ENCODE measurements around the gene ADARB1. TPM values are rescaled to one million over a fixed set of nuclear protein-coding genes. Genes with fewer than 3 reads are reported as not detected.

The ADARB1 gene
- total RNA-seq, 1 donor from 2014 or later = 15.9 TPM

DNA sequence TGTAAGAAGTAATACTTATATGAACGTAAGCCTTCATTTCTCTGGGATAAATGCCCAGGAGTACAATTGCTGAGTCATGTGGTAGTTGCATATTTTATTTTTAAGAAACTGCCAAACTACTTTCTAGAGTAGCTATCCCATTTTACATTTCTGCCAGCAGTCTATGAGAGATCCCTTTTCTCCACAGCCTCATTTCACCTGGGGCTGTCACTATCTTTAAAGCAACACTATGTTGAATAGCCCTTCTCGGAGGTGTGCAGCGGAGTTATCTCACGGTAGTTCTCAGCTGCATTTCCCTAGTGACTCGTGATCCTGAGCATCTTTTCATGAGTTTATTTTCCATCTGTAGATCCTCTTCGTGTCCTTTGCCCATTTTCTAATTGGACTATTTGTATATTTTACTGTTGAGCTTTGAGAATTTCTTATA is 93.4 kb downstream of the ADARB1 start:
- DNase-seq (ENCODE audit: low read depth in 2 of 2) = no peak

DNA sequence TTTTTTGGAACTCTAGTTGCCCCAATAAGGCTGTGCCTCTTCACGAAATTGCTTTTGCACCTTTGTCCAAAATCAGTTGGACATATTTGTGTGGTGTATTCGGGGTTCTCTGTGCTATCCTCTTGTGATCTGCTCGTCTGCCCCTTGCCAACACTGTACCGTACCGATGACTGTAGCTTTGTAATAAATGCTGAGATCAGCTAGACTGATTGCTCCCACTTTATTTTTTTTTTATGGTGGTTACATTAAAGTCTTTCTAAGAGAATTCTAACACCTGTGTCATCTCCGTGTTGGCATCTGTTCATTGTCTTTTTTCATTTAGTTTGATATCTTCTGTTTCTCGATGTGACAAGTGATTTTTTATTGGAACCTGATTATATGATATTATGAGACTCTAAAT is 94.1 kb downstream of the ADARB1 start:
- no peak for DNase-seq (ENCODE audit: low read depth in 2 of 2)

DNA sequence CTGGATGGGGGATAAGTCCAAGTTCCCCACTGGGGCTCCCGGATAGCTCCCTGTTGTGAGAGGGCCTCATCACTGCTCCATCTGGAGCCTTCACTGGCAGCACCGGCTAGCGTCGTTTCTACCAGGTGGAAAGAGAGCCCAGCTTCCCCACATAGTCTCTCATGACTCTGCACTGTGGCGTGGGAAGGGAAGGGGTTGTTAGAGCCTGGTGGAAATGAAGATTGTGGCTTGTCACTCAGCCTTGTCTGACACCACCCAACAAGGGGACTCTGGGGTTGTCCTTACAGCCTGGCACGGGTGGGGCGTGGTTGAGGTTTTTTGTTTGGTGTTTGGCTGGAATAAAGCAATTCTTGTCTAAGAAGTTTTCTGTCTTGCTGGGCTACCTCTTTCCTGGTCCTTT is 94.6 kb downstream of the ADARB1 start:
- DNase-seq (ENCODE audit: low read depth in 2 of 2) = no peak

DNA sequence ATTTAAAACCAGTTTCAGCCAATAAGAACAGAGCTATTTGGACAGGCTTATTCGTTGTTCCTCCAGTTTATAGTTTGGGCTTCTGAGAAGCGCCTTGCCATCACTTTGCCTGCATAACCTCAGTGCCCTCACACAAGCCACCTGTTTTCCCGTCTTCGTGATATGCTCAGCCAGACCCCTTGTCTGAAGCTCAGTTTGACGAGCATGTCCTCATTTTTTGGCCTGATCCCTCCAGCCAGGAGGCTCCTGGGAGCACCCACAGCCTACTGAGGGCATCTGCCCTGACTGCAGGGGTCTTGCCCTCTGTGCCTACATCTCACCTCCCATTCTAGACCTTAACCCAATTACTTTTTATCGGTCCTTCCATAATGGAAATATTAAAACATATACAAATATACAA is 95.3 kb downstream of the ADARB1 start:
- DNase-seq (ENCODE audit: low read depth in 2 of 2) = no peak

DNA sequence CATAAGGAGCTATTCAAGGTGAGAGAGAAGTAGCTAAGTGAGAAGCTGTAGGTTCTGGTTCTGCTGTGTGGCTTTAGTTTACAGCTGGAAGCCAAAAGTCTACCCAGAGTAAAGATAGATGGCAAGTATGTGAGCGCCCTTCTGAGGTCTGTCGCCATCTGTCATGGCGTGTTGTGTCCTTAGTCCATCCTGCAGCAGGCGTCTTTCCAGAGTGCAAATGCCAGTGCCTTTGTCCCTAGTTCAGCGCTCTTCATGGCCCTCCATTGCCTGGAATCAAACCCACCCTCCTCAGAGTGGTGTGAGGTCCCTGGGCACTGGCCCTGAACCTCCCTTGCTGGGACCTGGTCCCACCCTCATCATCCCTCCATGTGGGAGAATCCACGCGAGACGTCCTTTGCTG is 96.6 kb downstream of the ADARB1 start:
- no peak for DNase-seq (ENCODE audit: low read depth in 2 of 2)

DNA sequence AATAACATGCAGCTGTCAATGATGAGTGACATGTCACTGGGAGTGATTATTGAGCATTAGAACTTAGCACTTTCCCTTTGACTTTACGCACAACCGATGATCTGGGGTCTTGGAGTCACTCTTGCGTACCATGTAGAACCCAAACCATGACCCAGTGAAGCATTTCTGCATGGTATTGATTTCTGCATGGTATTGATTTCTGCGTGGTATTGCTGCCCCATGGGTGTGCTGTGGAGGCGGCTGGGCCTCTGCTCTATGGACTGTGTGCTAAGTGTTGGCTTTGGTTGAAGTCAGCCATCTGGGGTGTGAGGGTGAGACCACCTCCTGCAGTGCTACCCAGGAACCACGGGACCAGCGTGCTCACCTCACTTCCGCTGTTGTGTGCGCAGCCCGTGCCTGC is 98.0 kb downstream of the ADARB1 start:
- DNase-seq (ENCODE audit: low read depth in 2 of 2) = no peak

DNA sequence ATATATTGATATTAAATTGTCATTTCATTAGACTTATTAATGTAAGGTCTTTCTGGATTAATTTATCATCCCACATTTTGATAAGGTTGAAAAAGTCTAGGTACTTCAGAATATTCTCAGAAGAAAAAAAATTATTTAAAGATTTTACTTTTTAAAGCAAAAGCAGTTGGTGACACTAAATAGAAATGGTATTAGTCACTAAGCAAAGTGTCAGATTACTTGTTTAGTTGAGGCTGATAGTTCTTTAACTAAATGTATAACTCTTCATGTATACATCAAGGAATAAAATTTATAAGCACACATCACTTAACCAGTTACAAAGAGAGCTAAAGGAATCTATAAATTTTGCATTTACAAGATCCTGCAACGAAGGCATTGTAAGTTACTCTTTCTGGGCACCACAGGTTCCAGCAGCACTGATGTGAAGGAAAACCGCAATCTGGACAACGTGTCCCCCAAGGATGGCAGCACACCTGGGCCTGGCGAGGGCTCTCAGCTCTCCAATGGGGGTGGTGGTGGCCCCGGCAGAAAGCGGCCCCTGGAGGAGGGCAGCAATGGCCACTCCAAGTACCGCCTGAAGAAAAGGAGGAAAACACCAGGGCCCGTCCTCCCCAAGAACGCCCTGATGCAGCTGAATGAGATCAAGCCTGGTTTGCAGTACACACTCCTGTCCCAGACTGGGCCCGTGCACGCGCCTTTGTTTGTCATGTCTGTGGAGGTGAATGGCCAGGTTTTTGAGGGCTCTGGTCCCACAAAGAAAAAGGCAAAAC is 101.1 kb downstream of the ADARB1 start:
- DNase-seq (ENCODE audit: low read depth in 2 of 2) = no peak

DNA sequence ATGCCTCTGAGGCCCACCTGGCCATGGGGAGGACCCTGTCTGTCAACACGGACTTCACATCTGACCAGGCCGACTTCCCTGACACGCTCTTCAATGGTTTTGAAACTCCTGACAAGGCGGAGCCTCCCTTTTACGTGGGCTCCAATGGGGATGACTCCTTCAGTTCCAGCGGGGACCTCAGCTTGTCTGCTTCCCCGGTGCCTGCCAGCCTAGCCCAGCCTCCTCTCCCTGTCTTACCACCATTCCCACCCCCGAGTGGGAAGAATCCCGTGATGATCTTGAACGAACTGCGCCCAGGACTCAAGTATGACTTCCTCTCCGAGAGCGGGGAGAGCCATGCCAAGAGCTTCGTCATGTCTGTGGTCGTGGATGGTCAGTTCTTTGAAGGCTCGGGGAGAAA is 101.8 kb downstream of the ADARB1 start:
- DNase-seq (ENCODE audit: low read depth in 2 of 2) = no peak

DNA sequence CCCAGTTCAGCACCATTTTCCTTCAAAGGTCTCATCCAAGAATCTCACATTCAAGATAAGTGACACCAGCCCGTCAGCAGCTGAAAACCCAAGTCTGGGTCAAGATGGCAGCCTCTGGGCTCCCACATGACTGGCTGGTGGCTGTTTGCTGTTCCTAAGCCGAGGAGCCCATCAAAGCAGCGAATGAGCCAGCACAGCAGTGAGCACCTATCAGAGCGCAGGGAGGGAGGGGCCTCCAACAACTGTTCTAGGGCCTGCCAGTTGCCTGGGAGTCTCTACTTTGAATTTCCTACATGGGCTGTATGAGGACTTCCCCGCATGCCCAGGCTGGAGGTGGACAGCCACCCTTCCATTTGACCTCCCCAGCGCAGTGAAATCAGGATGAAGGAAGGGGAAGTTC is 102.7 kb downstream of the ADARB1 start:
- DNase-seq (ENCODE audit: low read depth in 2 of 2) = no peak

DNA sequence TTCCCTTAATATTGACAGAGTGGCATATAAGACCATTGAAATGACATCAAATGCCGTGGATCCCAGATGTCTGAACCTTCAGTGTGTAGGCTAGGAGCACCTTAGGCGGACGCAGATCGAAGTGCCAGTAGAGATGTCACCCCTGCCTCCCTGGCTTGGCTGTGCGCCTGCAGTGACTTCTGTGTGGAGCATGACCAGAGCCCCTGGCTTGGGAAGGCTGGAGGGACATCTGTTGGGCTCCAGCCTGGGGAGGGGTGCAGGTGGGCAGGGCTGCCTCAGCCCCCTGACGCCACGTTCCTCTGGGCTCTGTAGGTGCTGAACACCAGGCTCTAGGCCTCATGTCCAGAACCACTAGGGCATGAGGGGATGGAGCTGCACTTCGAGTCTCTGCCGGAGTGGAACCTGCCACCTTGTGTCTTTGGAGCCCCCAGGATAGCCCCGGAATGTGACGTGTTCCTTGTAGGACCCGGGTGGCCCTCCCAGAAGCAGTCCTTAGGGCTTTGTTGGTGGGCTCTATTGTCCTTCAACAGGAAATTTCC is 103.8 kb downstream of the ADARB1 start:
- DNase-seq (ENCODE audit: low read depth in 2 of 2) = no peak

DNA sequence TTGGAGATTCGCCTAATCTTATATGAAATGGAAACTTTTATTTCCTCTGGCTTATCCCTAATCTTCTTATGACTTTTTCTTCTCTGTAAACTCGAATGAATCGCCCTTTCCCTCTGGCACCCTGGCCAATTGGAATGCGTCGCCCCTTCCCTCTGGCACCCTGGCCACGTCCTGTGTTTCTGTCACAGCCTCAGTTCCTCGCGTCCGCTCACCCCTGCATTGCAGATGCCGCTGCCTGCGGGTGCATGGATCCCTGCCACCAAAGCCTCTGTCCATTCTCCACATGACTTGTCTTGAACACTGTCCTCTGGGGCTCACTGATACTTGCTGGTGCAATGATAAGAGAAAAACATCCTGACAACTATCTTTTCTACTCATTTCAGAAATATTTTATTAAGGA is 104.6 kb downstream of the ADARB1 start:
- DNase-seq (ENCODE audit: low read depth in 2 of 2) = no peak

DNA sequence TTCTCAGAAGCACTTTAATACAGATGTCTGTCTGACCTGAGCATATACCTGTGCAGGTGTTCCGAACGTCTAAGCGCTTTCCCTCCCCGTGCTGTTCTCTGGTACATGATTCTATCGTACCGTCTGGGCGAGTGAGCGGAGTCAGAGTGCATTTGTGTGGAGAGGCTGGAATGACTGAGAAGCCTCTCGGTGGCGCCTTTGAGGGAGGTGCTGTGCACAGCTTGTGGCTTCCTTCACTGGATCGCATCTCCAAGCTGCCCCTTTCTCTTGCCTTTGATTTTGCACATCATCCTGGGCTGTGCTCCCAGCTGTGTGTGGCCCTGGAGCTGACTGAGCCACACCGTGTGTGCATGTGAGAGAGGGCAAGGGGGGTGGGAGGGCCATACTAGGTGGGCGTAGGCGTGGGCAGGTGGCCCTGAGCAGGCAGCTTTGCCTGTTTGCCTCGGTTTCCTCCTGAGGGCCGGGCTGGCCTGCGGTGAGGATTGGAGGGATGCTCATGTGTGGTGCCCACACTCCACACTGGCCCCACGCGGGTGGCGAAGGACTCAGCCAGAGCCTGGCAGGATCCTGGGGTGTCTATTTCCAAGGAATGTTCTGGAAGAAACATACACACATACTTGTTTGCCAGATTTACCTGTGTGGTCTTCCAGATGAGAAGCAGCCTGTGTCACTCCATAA is 105.3 kb downstream of the ADARB1 start:
- DNase-seq (ENCODE audit: low read depth in 2 of 2) = no peak

DNA sequence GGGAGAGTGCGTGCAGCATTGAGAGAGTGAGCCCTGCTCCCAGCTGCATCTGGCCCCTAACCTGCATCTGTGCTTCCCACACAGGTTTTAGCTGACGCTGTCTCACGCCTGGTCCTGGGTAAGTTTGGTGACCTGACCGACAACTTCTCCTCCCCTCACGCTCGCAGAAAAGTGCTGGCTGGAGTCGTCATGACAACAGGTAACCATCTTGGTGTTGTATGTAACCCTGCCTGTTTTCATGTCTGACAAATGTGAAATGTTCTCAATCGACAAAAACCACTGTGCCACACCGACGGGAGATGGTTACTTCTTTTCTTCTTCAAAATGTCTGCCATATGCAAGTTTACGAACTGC is 105.8 kb downstream of the ADARB1 start:
- no peak for DNase-seq (ENCODE audit: low read depth in 2 of 2)

DNA sequence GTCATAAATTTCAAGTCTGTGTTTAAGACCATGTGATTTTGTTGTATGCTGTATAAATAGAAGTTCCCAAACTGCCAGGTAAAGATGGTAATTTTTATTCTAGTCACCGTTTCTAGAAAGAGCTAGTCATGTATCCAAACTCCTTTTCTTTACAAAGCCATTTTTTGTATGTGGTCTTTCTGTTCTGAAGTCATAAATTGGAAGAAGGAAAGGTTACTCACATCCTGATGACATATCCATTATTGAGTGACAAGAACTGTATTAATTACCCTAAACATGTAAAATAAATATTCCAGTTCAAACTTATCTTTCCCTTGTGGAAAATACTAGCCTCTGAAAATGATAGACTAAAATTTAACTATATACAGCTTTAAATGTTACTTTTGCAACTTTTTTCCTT is 108.6 kb downstream of the ADARB1 start:
- peak in 1 of 2 donors; percentile 61 for DNase-seq (ENCODE audit: low read depth in 2 of 2)

DNA sequence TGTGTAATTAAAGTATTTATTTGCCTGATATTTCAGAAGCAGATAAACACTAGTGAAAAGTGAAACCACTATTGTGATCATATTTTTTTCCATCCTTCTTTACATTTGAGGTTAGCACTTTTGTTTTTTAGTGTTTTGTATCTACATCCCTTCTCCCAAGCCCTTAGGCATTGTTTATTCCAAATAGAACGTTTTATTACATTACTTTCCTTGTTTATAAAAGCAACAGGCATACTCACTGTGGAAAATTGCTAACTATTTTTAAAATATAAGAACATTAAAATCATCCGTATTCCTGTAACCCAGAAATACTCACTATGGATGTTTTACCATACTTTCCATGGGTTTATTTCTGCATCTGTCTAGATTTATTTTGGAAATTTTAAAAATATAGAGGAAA is 109.5 kb downstream of the ADARB1 start:
- no peak for DNase-seq (ENCODE audit: low read depth in 2 of 2)

DNA sequence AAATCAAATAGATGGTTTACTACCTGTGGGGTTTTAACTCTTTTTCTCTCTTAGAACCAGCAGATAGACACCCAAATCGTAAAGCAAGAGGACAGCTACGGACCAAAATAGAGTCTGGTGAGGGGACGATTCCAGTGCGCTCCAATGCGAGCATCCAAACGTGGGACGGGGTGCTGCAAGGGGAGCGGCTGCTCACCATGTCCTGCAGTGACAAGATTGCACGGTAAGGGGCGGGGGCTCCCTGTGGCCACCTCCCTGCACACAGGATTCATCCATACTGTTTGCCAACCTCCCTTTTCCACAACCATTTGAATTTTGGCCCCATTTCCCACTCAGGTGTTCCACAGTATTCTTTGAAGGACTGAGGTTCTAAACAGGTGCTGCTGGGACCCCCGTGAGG is 110.5 kb downstream of the ADARB1 start:
- no peak for DNase-seq (ENCODE audit: low read depth in 2 of 2)

DNA sequence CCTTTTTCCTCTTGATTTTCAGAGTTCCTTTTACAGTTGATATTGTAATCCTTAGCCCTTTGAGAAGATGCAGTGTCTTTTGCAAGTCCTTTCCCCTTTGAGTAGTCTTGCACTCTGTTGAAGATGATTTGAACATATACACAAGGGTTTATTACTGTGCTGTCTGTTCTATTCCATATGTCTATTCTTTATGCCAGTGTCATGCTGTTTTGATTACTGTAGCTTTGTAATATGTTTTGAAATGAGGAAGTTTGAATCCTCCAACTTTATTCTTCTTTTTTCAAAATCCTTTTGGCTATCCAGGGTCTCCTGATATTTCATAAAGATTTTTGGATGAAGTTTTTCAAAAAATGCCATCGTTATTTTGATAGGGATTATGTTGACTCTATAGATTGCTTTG is 112.3 kb downstream of the ADARB1 start:
- no peak for DNase-seq (ENCODE audit: low read depth in 2 of 2)

DNA sequence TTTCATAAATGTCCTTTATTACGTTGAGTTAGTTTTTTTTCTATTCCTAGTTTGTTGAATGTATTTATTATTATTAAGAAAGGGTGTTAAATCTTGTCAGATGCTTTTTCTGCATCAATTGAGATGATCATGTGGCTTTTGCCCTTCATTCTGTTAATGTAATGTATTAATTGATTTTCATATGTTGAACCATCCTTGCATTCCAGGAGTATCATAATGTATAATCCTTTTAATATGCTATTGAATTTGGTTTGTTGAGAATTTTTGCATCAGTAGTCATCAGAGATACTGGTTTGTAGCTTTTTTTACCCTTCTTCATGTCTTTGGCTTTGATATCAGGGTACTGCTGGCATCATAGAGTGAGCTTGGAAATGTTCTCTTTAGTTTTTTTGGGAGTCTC is 113.3 kb downstream of the ADARB1 start:
- peak in 1 of 2 donors; percentile 9 for DNase-seq (ENCODE audit: low read depth in 2 of 2)

DNA sequence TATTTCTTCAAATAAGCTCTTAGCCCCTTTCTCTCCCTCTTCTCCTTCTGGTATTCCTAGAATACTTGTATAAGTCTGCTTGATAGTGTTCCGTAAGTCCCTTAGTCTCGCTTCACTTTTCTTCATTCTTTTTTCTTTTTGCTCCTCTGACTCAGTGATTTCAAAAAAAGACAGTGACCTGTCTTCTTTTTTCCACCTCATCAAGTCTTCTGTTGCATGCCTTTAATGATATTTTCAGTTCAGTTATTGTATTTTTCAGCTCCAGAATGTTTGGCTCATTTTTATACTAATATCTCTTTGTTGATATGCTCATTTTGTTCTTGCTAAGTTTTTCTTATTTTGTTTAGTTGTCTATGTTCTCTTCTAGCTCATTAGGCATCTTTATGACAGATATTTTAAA is 115.6 kb downstream of the ADARB1 start:
- DNase-seq (ENCODE audit: low read depth in 2 of 2) = no peak

DNA sequence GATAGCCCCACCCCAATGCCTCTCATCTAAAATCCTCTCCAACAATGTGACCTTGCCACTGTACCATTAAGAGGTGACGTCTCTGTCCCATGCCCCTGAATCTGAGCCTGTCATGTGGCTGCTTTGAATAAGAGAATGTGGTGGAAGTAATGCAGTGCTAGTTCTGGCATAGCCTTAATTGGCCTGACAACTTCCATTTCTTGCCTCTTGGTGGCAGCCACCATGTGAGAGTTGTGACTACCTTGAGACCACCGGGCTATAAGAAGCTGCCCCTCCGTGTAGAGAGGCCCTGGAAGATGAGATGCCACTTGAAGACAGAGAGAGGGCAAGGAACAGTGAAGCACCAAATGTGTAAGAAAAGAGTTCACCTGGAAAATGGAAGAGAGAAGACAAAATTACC is 118.0 kb downstream of the ADARB1 start:
- DNase-seq (ENCODE audit: low read depth in 2 of 2) = no peak

DNA sequence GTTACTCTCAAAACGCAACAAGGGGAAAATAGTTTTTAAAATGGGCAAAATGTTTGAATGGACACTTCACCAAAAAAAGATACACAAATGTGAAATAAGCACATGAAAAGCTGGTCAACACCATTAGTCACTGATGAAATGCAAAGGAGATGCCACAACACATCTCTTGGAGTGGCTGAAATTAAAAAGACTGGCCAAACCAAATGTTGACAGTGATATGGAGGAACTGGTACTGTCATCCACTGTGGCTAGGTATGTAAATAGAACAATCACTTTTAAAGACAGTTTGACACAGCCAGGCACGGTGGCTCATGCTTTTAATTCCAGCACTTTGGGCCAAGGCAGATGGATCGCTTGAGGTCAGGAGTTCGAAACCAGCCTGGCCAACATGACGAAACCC is 122.2 kb downstream of the ADARB1 start:
- no peak for DNase-seq (ENCODE audit: low read depth in 2 of 2)

DNA sequence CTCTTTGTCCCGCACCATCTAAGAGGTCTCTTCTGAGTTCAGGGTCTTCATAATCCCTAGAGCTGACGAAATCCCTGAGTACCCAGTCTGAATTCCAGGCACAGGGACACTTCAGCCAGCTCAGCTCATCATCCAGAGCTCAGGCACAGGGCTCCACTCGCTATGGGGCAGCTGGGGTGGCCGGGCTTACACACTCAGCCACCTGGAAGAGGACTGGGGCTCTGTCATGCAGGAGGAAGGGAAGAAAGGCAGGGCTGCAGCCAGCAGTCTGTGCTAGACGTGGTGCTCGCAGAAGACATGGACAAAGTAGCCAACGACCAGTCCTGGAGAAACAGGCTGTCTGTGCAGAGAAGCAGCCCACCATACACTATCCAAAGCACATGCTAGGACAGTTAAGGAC is 124.8 kb downstream of the ADARB1 start:
- no peak for DNase-seq (ENCODE audit: low read depth in 2 of 2)

DNA sequence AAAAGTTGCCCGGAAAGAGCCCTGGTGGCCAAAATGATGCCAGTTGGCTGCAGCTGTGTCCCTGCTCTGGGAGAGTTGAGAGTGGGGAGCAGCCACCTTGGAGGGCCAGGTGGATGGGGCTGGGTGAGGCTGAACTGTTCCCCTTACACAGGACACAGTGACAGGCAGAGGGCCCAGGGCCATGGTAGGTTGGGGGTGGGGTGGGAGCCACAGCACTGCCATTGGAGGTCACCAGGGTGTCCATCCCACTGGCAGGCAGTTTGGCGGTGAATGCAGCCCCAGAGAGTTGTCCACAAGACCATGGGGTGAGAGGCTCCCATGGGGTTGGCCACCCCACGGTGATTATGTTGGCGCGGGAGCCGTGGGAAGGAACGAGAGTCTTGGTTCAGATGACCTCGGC is 125.7 kb downstream of the ADARB1 start:
- DNase-seq (ENCODE audit: low read depth in 2 of 2) = no peak

Data from dermis microvascular lymphatic vessel endothelial cell (primary cell).